CD4-positive, alpha-beta T cell (primary cell): ENCODE measurements around the gene MSI2. TPM values are rescaled to one million over a fixed set of nuclear protein-coding genes. Genes with fewer than 3 reads are reported as not detected.
A peak's percentile ranks its signal among the peaks of the same experiment; 100 is the strongest.

ENCODE experiments used
- ATAC-seq: fragments of 200-7000 bp; cut with Tn5 transposase; one replicate; pipeline ENCODE4 v1.10.0; 2022; ENCODE audit warnings: mild to moderate bottlenecking; ENCODE audit not compliant: poor library complexity
- CTCF ChIA-PET: fragments of 350-600 bp; sonication (Branson Sonifier 250); formaldehyde crosslinking; loops from one replicate; lab custom pipeline; 2021; ENCODE audit warnings: antibody characterized with exemption, inconsistent platforms; lab: Charles Lee
- POLR2A ChIA-PET: fragments of 350-600 bp; sonication (Branson Sonifier 250); formaldehyde crosslinking; loops from one replicate; lab custom pipeline; 2021; ENCODE audit warnings: antibody characterized with exemption, inconsistent platforms; lab: Charles Lee
- DNase-seq, 14 experiments: peaks; one replicate each; pipeline ENCODE4 v3.0.0-alpha.2; 2013 to 2020; ENCODE audit warnings: mixed read lengths in 2 of 14
- H3K27ac ChIP-seq, 2 donors: one replicate each; pipeline versions ENCODE4 v1.5.1 to v1.7.0; 2013; ENCODE audit warnings: low read length in 2 of 2, low read depth in 1 of 2, mild to moderate bottlenecking in 1 of 2
- H3K27me3 ChIP-seq, 2 experiments: 1 replicate in 1 of 2; 2 replicates in 1 of 2; pipeline versions ENCODE4 v1.6.1 to v1.7.0; 2013; ENCODE audit warnings: low read length in 2 of 2, control low read depth in 1 of 2, mild to moderate bottlenecking in 1 of 2, moderate library complexity in 1 of 2; ENCODE audit not compliant: insufficient read depth in 2 of 2, control insufficient read depth in 1 of 2
- H3K36me3 ChIP-seq: one replicate; pipeline ENCODE4 v1.6.1; 2013; ENCODE audit warnings: low read length, control low read depth; ENCODE audit not compliant: insufficient read depth
- H3K4me1 ChIP-seq: one replicate; pipeline ENCODE4 v1.6.1; 2013; ENCODE audit warnings: low read length, control low read depth; ENCODE audit not compliant: insufficient read depth
- H3K4me3 ChIP-seq: one replicate; pipeline ENCODE4 v1.5.1; 2013; ENCODE audit warnings: mild to moderate bottlenecking, low read length, moderate library complexity
- H3K9me3 ChIP-seq, 2 experiments: 1 replicate in 1 of 2; 2 replicates in 1 of 2; pipeline versions ENCODE4 v1.6.1 to v1.7.0; 2013; ENCODE audit warnings: low read length in 2 of 2, mild to moderate bottlenecking in 2 of 2, control low read depth in 1 of 2, moderate library complexity in 1 of 2; ENCODE audit not compliant: control insufficient read depth in 1 of 2, insufficient read depth in 1 of 2
- H3K27ac Mint-ChIP-seq: one replicate; pipeline ENCODE4 v1.8.0; 2020; ENCODE audit warnings: mixed read lengths
- H3K27me3 Mint-ChIP-seq: one replicate; pipeline ENCODE4 v1.8.0; 2021; ENCODE audit warnings: mixed read lengths
- H3K36me3 Mint-ChIP-seq: one replicate; pipeline ENCODE4 v1.8.0; 2021; ENCODE audit warnings: low read depth, mixed read lengths
- H3K4me1 Mint-ChIP-seq: one replicate; pipeline ENCODE4 v1.8.0; 2021; ENCODE audit warnings: low read depth, mixed read lengths
- H3K4me3 Mint-ChIP-seq: one replicate; pipeline ENCODE4 v1.8.0; 2020; ENCODE audit warnings: mild to moderate bottlenecking, mixed read lengths
- H3K9me3 Mint-ChIP-seq: one replicate; pipeline ENCODE4 v1.8.0; 2020; ENCODE audit warnings: mixed read lengths
- intact Hi-C, 2 experiments: fragments of 100-400 bp; cut with DNase I in 1 of 2; cut with micrococcal nuclease in 1 of 2; formaldehyde crosslinking; loops; one replicate each; pipeline versions ENCODE4 v1.15.1 to v1.9.0; 2023 to 2025; cut with DNase I, micrococcal nuclease
- total RNA-seq, 174 experiments: library from RNA in 2 of 174; stranded (reverse) in 2 of 174; gene quantifications; one replicate each; pipeline ENCODE4 v1.2.3 and lab custom pipeline; 2021 to 2026
- TF ChIP-seq, protein P1 (sequence below): fragments of 200-600 bp; IDR thresholded peaks from one replicate; pipeline ENCODE4 v1.8.0; 2022; ENCODE audit warnings: antibody characterized with exemption, mild to moderate bottlenecking

MSI2 gene
- total RNA-seq, 2 experiments from 2014 or later, result 129 to 132 TPM

DNA sequence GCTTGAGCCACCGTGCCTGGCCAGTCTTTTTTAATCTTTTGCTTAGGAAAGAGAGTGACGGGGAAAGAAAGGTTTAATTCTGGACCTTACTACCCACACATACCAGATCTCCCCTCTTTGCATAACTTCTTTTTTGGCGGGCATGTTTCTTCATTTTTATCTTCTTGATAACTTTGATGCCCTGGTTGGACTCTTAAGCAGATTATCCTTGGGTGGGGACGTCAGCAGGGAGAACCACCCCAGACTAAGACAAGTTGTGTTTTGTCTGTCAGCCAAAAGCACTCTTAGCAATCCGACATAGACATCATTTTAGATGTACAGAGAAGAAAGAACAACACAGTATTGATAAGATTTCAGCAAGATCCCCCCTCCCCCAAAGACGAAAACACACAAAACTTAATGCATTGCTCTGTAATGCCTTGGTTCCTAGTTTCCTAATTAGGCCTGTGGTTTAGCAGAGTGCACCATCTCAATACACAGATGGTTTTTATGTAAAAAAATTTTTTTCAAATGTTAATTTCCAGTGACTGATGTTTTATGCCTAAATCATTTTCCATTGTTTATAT is 99.9 kb downstream of the MSI2 start:
- Histone ChIP-seq H3K27ac (no peak overlapping the region), H3K36me3 (peaks cover under 1% of the 10 kb centered on the region), H3K4me3 (no peak overlapping the region), H3K4me1 (peaks cover 25% of the 10 kb centered on the region), H3K27me3 (no peaks in the 10 kb centered on the region), H3K9me3 (no peaks in the 10 kb centered on the region)
- DNase-seq (no peak), ATAC-seq (no peak)
- intact Hi-C loops, result no loop called here
- Mint-ChIP-seq H3K4me3 (no peak overlapping the region), H3K4me1 (peaks cover 66% of the 10 kb centered on the region), H3K27ac (no peak overlapping the region), H3K27me3 (no peaks in the 10 kb centered on the region), H3K36me3 (peaks cover 5% of the 10 kb centered on the region), H3K9me3 (no peaks in the 10 kb centered on the region)
- CTCF ChIA-PET, result no interaction called here
- POLR2A ChIA-PET, result interaction anchor here (1.0 kb wide), 1 partner anchor 84 kb away, joined by 3 read pairs; no protein-coding TSS in a partner anchor
- TF ChIP-seq, protein P1, sequence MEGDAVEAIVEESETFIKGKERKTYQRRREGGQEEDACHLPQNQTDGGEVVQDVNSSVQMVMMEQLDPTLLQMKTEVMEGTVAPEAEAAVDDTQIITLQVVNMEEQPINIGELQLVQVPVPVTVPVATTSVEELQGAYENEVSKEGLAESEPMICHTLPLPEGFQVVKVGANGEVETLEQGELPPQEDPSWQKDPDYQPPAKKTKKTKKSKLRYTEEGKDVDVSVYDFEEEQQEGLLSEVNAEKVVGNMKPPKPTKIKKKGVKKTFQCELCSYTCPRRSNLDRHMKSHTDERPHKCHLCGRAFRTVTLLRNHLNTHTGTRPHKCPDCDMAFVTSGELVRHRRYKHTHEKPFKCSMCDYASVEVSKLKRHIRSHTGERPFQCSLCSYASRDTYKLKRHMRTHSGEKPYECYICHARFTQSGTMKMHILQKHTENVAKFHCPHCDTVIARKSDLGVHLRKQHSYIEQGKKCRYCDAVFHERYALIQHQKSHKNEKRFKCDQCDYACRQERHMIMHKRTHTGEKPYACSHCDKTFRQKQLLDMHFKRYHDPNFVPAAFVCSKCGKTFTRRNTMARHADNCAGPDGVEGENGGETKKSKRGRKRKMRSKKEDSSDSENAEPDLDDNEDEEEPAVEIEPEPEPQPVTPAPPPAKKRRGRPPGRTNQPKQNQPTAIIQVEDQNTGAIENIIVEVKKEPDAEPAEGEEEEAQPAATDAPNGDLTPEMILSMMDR, result no peak

DNA sequence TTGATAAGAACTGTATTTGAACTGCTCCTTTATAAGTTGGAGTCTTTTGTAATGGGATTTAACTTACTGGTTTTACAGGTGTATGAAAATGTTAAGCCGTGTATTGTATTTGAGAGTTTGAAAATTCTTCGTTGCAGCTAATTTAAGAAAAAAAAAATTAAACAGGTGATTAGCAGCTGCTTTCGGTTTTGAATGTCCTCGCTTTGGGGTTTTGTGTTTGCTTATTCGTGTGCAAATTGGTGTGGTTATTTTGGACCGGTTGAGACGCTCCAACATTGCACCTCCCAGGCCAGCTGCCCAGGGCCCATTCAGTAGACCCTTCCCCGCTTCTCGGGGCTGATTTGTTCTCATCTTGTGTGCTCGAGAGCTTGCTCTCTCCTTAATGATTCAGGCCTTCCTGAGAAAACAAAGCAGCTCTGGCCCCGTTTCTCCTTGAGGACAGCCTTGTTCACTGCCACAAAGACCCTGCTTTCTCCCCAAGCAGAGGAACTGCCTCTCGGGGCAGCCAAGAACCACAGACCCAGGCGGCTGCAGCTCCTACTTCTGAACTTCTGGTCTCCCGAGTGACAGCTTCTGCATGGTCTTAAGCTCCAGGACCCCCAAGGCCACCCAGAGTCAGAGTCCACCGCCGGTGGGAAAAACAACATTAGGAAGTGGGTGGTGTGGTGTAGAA is 100.5 kb downstream of the MSI2 start:
- no peaks in the 10 kb centered on the region for H3K27me3 ChIP-seq
- Mint-ChIP-seq H3K9me3 (no peaks in the 10 kb centered on the region), H3K4me1 (peaks cover 66% of the 10 kb centered on the region), H3K4me3 (peak overlapping the region; percentile 55), H3K27ac (no peak overlapping the region), H3K27me3 (no peaks in the 10 kb centered on the region), H3K36me3 (peaks cover 5% of the 10 kb centered on the region)
- H3K9me3 ChIP-seq, result no peaks in the 10 kb centered on the region
- H3K36me3 ChIP-seq, result no peaks in the 10 kb centered on the region
- intact Hi-C loops, result no loop called here
- H3K4me1 ChIP-seq, result peaks cover 25% of the 10 kb centered on the region
- H3K27ac ChIP-seq, result no peak overlapping the region
- H3K4me3 ChIP-seq, result no peak overlapping the region
- ChIA-PET POLR2A (interaction anchor here (1.0 kb wide), 1 partner anchor 84 kb away, joined by 3 read pairs; no protein-coding TSS in a partner anchor), CTCF (interaction anchor here (0.6 to 1.3 kb wide), 2 partner anchors 20 to 114 kb away, joined by 3 to 6 read pairs; no protein-coding TSS in a partner anchor)
- ATAC-seq (no peak), DNase-seq (no peak)
- TF ChIP-seq, protein P1, result no peak

DNA sequence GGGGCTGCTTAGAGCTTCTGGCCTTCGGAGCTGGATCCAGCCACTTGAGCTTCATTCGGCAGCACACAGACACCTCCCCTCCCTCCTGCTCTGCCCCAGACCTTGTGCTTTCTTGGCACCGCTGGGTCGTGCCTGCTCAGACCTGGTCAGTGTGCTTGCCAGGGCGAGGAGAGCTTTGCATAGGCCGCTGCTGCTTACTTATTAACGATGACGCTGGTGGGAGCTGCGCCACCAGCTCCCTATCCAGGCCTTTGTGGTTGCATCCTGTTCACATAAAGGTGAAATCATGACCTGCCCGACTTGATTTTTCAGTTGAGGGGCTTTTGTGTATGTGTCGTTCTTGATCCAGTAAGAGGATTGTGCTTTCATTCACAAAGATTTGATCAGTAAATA is 101.1 kb downstream of the MSI2 start:
- Mint-ChIP-seq H3K4me3 (no peak overlapping the region), H3K4me1 (peaks cover 62% of the 10 kb centered on the region), H3K36me3 (peaks cover 5% of the 10 kb centered on the region), H3K27ac (no peak overlapping the region), H3K9me3 (no peaks in the 10 kb centered on the region), H3K27me3 (no peaks in the 10 kb centered on the region)
- Histone ChIP-seq H3K4me1 (peaks cover 25% of the 10 kb centered on the region), H3K4me3 (no peak overlapping the region), H3K36me3 (no peaks in the 10 kb centered on the region), H3K9me3 (no peaks in the 10 kb centered on the region), H3K27ac (no peak overlapping the region), H3K27me3 (no peaks in the 10 kb centered on the region)
- POLR2A ChIA-PET, result interaction anchor here (1.0 kb wide), 1 partner anchor 83 kb away, joined by 3 read pairs; no protein-coding TSS in a partner anchor
- intact Hi-C loops, result no loop called here
- CTCF ChIA-PET, result interaction anchor here (0.6 to 1.3 kb wide), 2 partner anchors 19 to 114 kb away, joined by 3 to 6 read pairs; no protein-coding TSS in a partner anchor
- no peak for ATAC-seq
- TF ChIP-seq, protein P1, result no peak
- no peak for DNase-seq
